HL-60 (cell line): Measurements from ENCODE around the gene RTP5.

ENCODE experiments used
- GABPA ChIP-seq: IDR thresholded peaks from 2 replicates; pipeline ENCODE4 v1.6.1; 2012; ENCODE audit warnings: low read depth
- POLR2AphosphoS5 ChIP-seq: IDR thresholded peaks from 2 replicates; pipeline ENCODE4 v1.6.1; 2012; ENCODE audit warnings: low read depth
- TF ChIP-seq, protein P1 (sequence below): IDR thresholded peaks from one replicate; pipeline ENCODE4 v1.5.1; 2011; ENCODE audit warnings: low read length, control low read depth, inconsistent platforms; ENCODE audit not compliant: insufficient read depth

DNA sequence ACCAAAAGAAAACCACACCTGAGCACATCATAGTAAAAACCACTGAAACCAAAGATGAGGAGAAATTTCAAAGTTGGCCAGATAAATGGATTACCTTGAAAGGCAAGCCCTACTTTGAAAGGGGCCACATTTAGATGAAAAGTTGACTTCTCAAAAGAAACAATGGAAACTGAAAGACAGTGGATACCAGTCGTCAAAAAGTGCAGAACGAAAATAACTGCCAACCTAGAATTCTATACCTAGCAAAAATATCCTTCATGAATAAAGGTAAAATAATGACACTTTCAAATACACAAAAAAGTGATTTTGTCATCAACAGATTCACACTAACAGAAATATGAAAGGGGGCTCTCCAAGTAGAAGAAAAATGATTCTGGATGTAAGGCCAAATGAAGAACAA, 42.1 kb upstream of the RTP5 start:
- TF ChIP-seq, protein P1, sequence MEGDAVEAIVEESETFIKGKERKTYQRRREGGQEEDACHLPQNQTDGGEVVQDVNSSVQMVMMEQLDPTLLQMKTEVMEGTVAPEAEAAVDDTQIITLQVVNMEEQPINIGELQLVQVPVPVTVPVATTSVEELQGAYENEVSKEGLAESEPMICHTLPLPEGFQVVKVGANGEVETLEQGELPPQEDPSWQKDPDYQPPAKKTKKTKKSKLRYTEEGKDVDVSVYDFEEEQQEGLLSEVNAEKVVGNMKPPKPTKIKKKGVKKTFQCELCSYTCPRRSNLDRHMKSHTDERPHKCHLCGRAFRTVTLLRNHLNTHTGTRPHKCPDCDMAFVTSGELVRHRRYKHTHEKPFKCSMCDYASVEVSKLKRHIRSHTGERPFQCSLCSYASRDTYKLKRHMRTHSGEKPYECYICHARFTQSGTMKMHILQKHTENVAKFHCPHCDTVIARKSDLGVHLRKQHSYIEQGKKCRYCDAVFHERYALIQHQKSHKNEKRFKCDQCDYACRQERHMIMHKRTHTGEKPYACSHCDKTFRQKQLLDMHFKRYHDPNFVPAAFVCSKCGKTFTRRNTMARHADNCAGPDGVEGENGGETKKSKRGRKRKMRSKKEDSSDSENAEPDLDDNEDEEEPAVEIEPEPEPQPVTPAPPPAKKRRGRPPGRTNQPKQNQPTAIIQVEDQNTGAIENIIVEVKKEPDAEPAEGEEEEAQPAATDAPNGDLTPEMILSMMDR, result no peak
- TF ChIP-seq POLR2AphosphoS5, result no peak
- no peak for TF ChIP-seq GABPA
